ENCODE measurements around the gene NTRK2.

GRCh38 chr9:84804951-84805694 is 135.6 kb downstream of the NTRK2 start:
- TF ChIP-seq, protein P1, sequence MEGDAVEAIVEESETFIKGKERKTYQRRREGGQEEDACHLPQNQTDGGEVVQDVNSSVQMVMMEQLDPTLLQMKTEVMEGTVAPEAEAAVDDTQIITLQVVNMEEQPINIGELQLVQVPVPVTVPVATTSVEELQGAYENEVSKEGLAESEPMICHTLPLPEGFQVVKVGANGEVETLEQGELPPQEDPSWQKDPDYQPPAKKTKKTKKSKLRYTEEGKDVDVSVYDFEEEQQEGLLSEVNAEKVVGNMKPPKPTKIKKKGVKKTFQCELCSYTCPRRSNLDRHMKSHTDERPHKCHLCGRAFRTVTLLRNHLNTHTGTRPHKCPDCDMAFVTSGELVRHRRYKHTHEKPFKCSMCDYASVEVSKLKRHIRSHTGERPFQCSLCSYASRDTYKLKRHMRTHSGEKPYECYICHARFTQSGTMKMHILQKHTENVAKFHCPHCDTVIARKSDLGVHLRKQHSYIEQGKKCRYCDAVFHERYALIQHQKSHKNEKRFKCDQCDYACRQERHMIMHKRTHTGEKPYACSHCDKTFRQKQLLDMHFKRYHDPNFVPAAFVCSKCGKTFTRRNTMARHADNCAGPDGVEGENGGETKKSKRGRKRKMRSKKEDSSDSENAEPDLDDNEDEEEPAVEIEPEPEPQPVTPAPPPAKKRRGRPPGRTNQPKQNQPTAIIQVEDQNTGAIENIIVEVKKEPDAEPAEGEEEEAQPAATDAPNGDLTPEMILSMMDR (conservative IDR thresholded peaks at IDR 0.05), result no peak
- no peak for TF ChIP-seq EZH2 (IDR thresholded peaks at IDR 0.05; ENCODE audit: low read depth)
